NB4 (cell line): ENCODE results near the gene EIF3A.
A peak's percentile ranks its signal among the peaks of the same experiment; 100 is the strongest.
"Not testable (repeated sequence)": the region's sequence is repeated elsewhere in the genome, so short reads cannot be mapped to it uniquely, and the experiment has no call there.

Source experiments
- DNase-seq: peaks from one replicate; pipeline ENCODE4 v3.0.0; 2010; ENCODE audit warnings: low read depth
- H3K4me3 ChIP-seq: one replicate; pipeline ENCODE4 v1.5.1; 2011; ENCODE audit warnings: mild to moderate bottlenecking, low read depth, low read length, moderate library complexity
- CTCF ChIP-seq: IDR thresholded peaks from one replicate; pipeline ENCODE4 v1.5.1; 2012; ENCODE audit warnings: low read depth, low read length
- MAX ChIP-seq: IDR thresholded peaks from 2 replicates; pipeline ENCODE4 v1.6.1; 2011; ENCODE audit warnings: low read depth, low read length
- MYC ChIP-seq: IDR thresholded peaks from 2 replicates; pipeline ENCODE4 v1.6.1; 2011; ENCODE audit warnings: low read depth, low read length
- POLR2A ChIP-seq: IDR thresholded peaks from 2 replicates; pipeline ENCODE4 v1.6.1; 2011; ENCODE audit warnings: mild to moderate bottlenecking; ENCODE audit not compliant: insufficient read length; ENCODE audit errors: extremely low read depth

The EIF3A gene

GRCh38 chr10:119100434-119101238 lies 20.0 kb upstream of the EIF3A start:
- TF ChIP-seq CTCF (no peak), MYC (no peak), POLR2A (no peak), MAX (no peak)
- H3K4me3 ChIP-seq: no peak overlapping the region
- no peak for DNase-seq

GRCh38 chr10:119098576-119098975 lies 18.0 kb upstream of the EIF3A start:
- TF ChIP-seq CTCF (no peak), MYC (no peak), MAX (no peak), POLR2A (no peak)
- no peak overlapping the region for H3K4me3 ChIP-seq
- DNase-seq: no peak

- H3K4me3 ChIP-seq, DNase-seq: not testable (repeated sequence)
These were observed 16.2 kb upstream of the EIF3A start for GRCh38 chr10:119096641-119097415.

- no peak overlapping the region for H3K4me3 ChIP-seq
- TF ChIP-seq MYC (no peak), CTCF (no peak), MAX (no peak), POLR2A (no peak)
- no peak for DNase-seq
These were observed 15.0 kb upstream of the EIF3A start for GRCh38 chr10:119095640-119096039.

- DNase-seq: peak; percentile 92
- H3K4me3 ChIP-seq: no peak overlapping the region
- TF ChIP-seq POLR2A: no peak
- TF ChIP-seq MAX: peak; percentile 30; the same call in 1 of the 2 replicates
- TF ChIP-seq MYC: 0 out of 2 replicates have a peak, but pooled peaks have one; percentile 35
- TF ChIP-seq CTCF: no peak
These were observed 10.4 kb upstream of the EIF3A start for GRCh38 chr10:119090968-119091367.

GRCh38 chr10:119090026-119090795 lies 9.6 kb upstream of the EIF3A start:
- TF ChIP-seq POLR2A: no peak
- TF ChIP-seq MAX: no peak
- TF ChIP-seq MYC: no peak
- no peak for TF ChIP-seq CTCF
- peak; percentile 37 for DNase-seq
- no peak overlapping the region for H3K4me3 ChIP-seq
